Measurements from ENCODE around the gene AP5Z1. TPM values are rescaled to one million over a fixed set of nuclear protein-coding genes. Genes with fewer than 3 reads are reported as not detected.

The AP5Z1 gene
- polyA plus RNA-seq, 2 of the 4 experiments (the other 2 are of a cell fraction) = 6.8 to 21.8 TPM

- ATAC-seq (no peak), FAIRE-seq (no peak), DNase-seq (ENCODE audit: low read depth in 1 of 2, low spot score in 1 of 2) (no peak)
- H3K9me3 ChIP-seq = no peaks in the 10 kb centered on the region
- TF ChIP-seq JUN (IDR thresholded peaks at IDR 0.05) (no peak), EHF (CRISPR knock-in tag; IDR thresholded peaks at IDR 0.05) (no peak), EP300 (IDR thresholded peaks at IDR 0.05) (no peak), RCOR1 (IDR thresholded peaks at IDR 0.05; ENCODE audit: low read depth, low read length) (no peak), HOXA7 (CRISPR knock-in tag; IDR thresholded peaks at IDR 0.05) (no peak), RARB (CRISPR knock-in tag; IDR thresholded peaks at IDR 0.05) (no peak), CBX8 (IDR thresholded peaks at IDR 0.05) (no peak), NFE2L2 (conservative IDR thresholded peaks at IDR 0.05; ENCODE audit: low read length) (no peak), MAX (IDR thresholded peaks at IDR 0.05) (no peak), RNF2 (IDR thresholded peaks at IDR 0.05; ENCODE audit: borderline replicate concordance, low read depth) (no peak), CBX2 (IDR thresholded peaks at IDR 0.05; ENCODE audit: borderline replicate concordance, low read depth) (no peak), RFX5 (IDR thresholded peaks at IDR 0.05) (no peak), ZFP36 (IDR thresholded peaks at IDR 0.05; ENCODE audit: borderline replicate concordance, partially characterized antibody) (no peak), ESRRA (IDR thresholded peaks at IDR 0.05; ENCODE audit: borderline replicate concordance, low read length) (no peak), CEBPB (IDR thresholded peaks at IDR 0.05) (no peak), ATOH8 (CRISPR knock-in tag; IDR thresholded peaks at IDR 0.05; ENCODE audit: low read depth) (no peak)
- TF ChIP-seq, protein P1, sequence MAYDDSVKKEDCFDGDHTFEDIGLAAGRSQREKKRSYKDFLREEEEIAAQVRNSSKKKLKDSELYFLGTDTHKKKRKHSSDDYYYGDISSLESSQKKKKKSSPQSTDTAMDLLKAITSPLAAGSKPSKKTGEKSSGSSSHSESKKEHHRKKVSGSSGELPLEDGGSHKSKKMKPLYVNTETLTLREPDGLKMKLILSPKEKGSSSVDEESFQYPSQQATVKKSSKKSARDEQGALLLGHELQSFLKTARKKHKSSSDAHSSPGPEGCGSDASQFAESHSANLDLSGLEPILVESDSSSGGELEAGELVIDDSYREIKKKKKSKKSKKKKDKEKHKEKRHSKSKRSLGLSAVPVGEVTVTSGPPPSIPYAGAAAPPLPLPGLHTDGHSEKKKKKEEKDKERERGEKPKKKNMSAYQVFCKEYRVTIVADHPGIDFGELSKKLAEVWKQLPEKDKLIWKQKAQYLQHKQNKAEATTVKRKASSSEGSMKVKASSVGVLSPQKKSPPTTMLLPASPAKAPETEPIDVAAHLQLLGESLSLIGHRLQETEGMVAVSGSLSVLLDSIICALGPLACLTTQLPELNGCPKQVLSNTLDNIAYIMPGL (CRISPR knock-in tag; IDR thresholded peaks at IDR 0.05; ENCODE audit: borderline replicate concordance) = no peak
- POLR2A ChIA-PET = no interaction called here
- 88% methylated on average over 14 of the region's 14 CpGs for WGBS (ENCODE audit: missing lambda C conversion rate)
- H3K4me2 ChIP-seq = no peak overlapping the region
- no peak overlapping the region for H3K27ac ChIP-seq
- CTCF ChIA-PET = interaction anchor here (0.6 to 2.4 kb wide), 3 partner anchors 11 to 275 kb away, joined by 3 to 15 read pairs (median 4); no protein-coding TSS in a partner anchor
- H3K4me1 ChIP-seq = no peaks in the 10 kb centered on the region
- H3K4me3 ChIP-seq = no peak overlapping the region
Observed at GRCh38 chr7:4809666-4810065, 34.2 kb downstream of the AP5Z1 start.

- Histone ChIP-seq H3K27ac (no peak overlapping the region), H3K9me3 (no peaks in the 10 kb centered on the region), H3K4me3 (no peak overlapping the region), H3K4me2 (no peak overlapping the region), H3K4me1 (no peaks in the 10 kb centered on the region)
- WGBS (ENCODE audit: missing lambda C conversion rate) = 83% methylated on average over 14 of the region's 14 CpGs
- ChIA-PET CTCF (interaction anchor here (1.5 kb wide), 1 partner anchor 16 kb away, joined by 6 read pairs; no protein-coding TSS in a partner anchor), POLR2A (no interaction called here)
- ATAC-seq (no peak), FAIRE-seq (no peak), DNase-seq (ENCODE audit: low read depth in 1 of 2, low spot score in 1 of 2) (no peak)
- TF ChIP-seq ZSCAN20 (CRISPR knock-in tag; IDR thresholded peaks at IDR 0.05) (no peak), SMC3 (IDR thresholded peaks at IDR 0.05) (no peak), REST (IDR thresholded peaks at IDR 0.05) (no peak), SREBF2 (IDR thresholded peaks at IDR 0.05) (no peak), TFCP2L1 (CRISPR knock-in tag; IDR thresholded peaks at IDR 0.05) (no peak), RCOR1 (IDR thresholded peaks at IDR 0.05; ENCODE audit: low read depth, low read length) (no peak), EP300 (IDR thresholded peaks at IDR 0.05) (no peak), HOXA7 (CRISPR knock-in tag; IDR thresholded peaks at IDR 0.05) (no peak), NFE2L2 (conservative IDR thresholded peaks at IDR 0.05; ENCODE audit: low read length) (no peak), KDM1A (IDR thresholded peaks at IDR 0.05; ENCODE audit: low read depth) (no peak), BHLHE40 (IDR thresholded peaks at IDR 0.05; ENCODE audit: low read depth, low read length) (no peak), JUNB (IDR thresholded peaks at IDR 0.05) (no peak), MAX (IDR thresholded peaks at IDR 0.05) (no peak), CEBPB (IDR thresholded peaks at IDR 0.05) (no peak), HDAC2 (IDR thresholded peaks at IDR 0.05) (no peak), HEYL (CRISPR knock-in tag; IDR thresholded peaks at IDR 0.05) (no peak), JUN (IDR thresholded peaks at IDR 0.05) (no peak)
- TF ChIP-seq, protein P2, sequence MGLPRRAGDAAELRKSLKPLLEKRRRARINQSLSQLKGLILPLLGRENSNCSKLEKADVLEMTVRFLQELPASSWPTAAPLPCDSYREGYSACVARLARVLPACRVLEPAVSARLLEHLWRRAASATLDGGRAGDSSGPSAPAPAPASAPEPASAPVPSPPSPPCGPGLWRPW (IDR thresholded peaks at IDR 0.05) = no peak
Observed at GRCh38 chr7:4814433-4814832, 39.0 kb downstream of the AP5Z1 start.
